ENCODE measurements around the gene ALOX15B.

- TF ChIP-seq CTCF (IDR thresholded peaks at IDR 0.05; ENCODE audit: insufficient read depth, low read length) (no peak), REST (IDR thresholded peaks at IDR 0.05; ENCODE audit: insufficient replicate concordance, low read depth) (no peak)
These were observed 20.3 kb downstream of the ALOX15B start for GRCh38 chr17:8059131-8059530.
